WTC11 (cell line): ENCODE results near the gene SEMA6B. TPM values are rescaled to one million over a fixed set of nuclear protein-coding genes. Genes with fewer than 3 reads are reported as not detected.

Source experiments
- ATAC-seq: fragments of 200-7000 bp; cut with Tn5 transposase; 2 replicates; pipeline ENCODE4 v1.10.0; 2021; ENCODE audit warnings: mild to moderate bottlenecking, moderate library complexity
- CTCF ChIA-PET: fragments of 300-600 bp; sonication (Branson Sonifier 250); formaldehyde crosslinking; loops from one replicate; lab custom pipeline; 2021; ENCODE audit warnings: antibody characterized with exemption; lab: Charles Lee
- POLR2A ChIA-PET: fragments of 350-600 bp; sonication (Branson Sonifier 250); formaldehyde crosslinking; loops from one replicate; lab custom pipeline; 2021; ENCODE audit warnings: antibody characterized with exemption; lab: Charles Lee
- DNase-seq: peaks from one replicate; pipeline ENCODE4 v3.0.0; 2021; ENCODE audit warnings: low spot score
- H3K27ac Mint-ChIP-seq: 2 replicates; pipeline ENCODE4 v1.8.0; 2021; ENCODE audit warnings: mixed read lengths
- H3K27me3 Mint-ChIP-seq: 2 replicates; pipeline ENCODE4 v1.8.0; 2021; ENCODE audit warnings: low read depth, mild to moderate bottlenecking, moderate library complexity, mixed read lengths
- H3K36me3 Mint-ChIP-seq: 2 replicates; pipeline ENCODE4 v1.8.0; 2021; ENCODE audit warnings: mixed read lengths
- H3K4me1 Mint-ChIP-seq: 2 replicates; pipeline ENCODE4 v1.8.0; 2022; ENCODE audit warnings: mixed read lengths
- H3K4me3 Mint-ChIP-seq: 2 replicates; pipeline ENCODE4 v1.8.0; 2021; ENCODE audit warnings: mild to moderate bottlenecking, moderate library complexity, mixed read lengths
- H3K9me3 Mint-ChIP-seq: 2 replicates; pipeline ENCODE4 v1.8.0; 2021; ENCODE audit warnings: mixed read lengths
- ATF1 ChIP-seq: sonication (generic); formaldehyde crosslinking; IDR thresholded peaks from 2 replicates; pipeline ENCODE4 v1.8.1; 2023; ENCODE audit warnings: mild to moderate bottlenecking, moderate library complexity, missing genetic modification reagents
- ELF4 ChIP-seq: sonication (generic); formaldehyde crosslinking; IDR thresholded peaks from 2 replicates; pipeline ENCODE4 v1.8.1; 2022; ENCODE audit warnings: low read depth, mild to moderate bottlenecking, moderate library complexity, missing genetic modification reagents
- FOXP1 ChIP-seq: sonication (generic); formaldehyde crosslinking; IDR thresholded peaks from 2 replicates; pipeline ENCODE4 v1.8.0; 2022; ENCODE audit warnings: missing genetic modification reagents, mild to moderate bottlenecking, moderate library complexity, borderline replicate concordance
- GRHL2 ChIP-seq: fragments of 250-450 bp; sonication (Bioruptor Pico); IDR thresholded peaks from 2 replicates; pipeline ENCODE4 v1.8.0; 2022; ENCODE audit warnings: mild to moderate bottlenecking, moderate library complexity; ENCODE audit not compliant: insufficient replicate concordance, severe bottlenecking
- MXD4 ChIP-seq: fragments of 250-450 bp; sonication (Bioruptor Pico); IDR thresholded peaks from 2 replicates; pipeline ENCODE4 v1.8.0; 2021; ENCODE audit warnings: mild to moderate bottlenecking, moderate library complexity, borderline replicate concordance
- NFE2L1 ChIP-seq: sonication (generic); formaldehyde crosslinking; IDR thresholded peaks from 2 replicates; pipeline ENCODE4 v1.8.1; 2023; ENCODE audit warnings: missing genetic modification reagents
- OVOL2 ChIP-seq: fragments of 250-450 bp; sonication (Bioruptor Pico); IDR thresholded peaks from 2 replicates; pipeline ENCODE4 v1.9.0; 2021; ENCODE audit warnings: mild to moderate bottlenecking, borderline replicate concordance
- ZNF121 ChIP-seq: sonication (generic); formaldehyde crosslinking; IDR thresholded peaks from 2 replicates; pipeline ENCODE4 v1.8.0; 2023; ENCODE audit warnings: missing genetic modification reagents
- ZNF232 ChIP-seq: sonication (generic); formaldehyde crosslinking; IDR thresholded peaks from 2 replicates; pipeline ENCODE4 v1.8.0; 2022; ENCODE audit warnings: mild to moderate bottlenecking, missing genetic modification reagents
- ZNF396 ChIP-seq: fragments of 250-450 bp; sonication (Bioruptor Pico); IDR thresholded peaks from 2 replicates; pipeline ENCODE4 v1.8.0; 2021; ENCODE audit warnings: mild to moderate bottlenecking, moderate library complexity, borderline replicate concordance
- ZNF671 ChIP-seq: fragments of 250-450 bp; sonication (Bioruptor Pico); IDR thresholded peaks from 2 replicates; pipeline ENCODE4 v1.8.0; 2021; ENCODE audit warnings: mild to moderate bottlenecking
- total RNA-seq: library from RNA; stranded (reverse); gene quantifications from 3 replicates; pipeline ENCODE4 v1.2.3, GENCODE V29; 2021
- TF ChIP-seq, protein P1 (sequence below): sonication (generic); formaldehyde crosslinking; IDR thresholded peaks from 2 replicates; pipeline ENCODE4 v1.8.1; 2022; ENCODE audit warnings: missing genetic modification reagents, borderline replicate concordance
- TF ChIP-seq, protein P2 (sequence below): sonication (generic); formaldehyde crosslinking; IDR thresholded peaks from 2 replicates; pipeline ENCODE4 v1.8.1; 2023; ENCODE audit warnings: mild to moderate bottlenecking, missing genetic modification reagents
- TF ChIP-seq, protein P3 (sequence below): sonication (generic); formaldehyde crosslinking; IDR thresholded peaks from 2 replicates; pipeline ENCODE4 v1.8.0; 2023; ENCODE audit warnings: missing genetic modification reagents, mild to moderate bottlenecking, borderline replicate concordance
- TF ChIP-seq, protein P4 (sequence below): sonication (generic); formaldehyde crosslinking; conservative IDR thresholded peaks from 2 replicates; pipeline ENCODE4 v1.8.1; 2022; ENCODE audit warnings: mild to moderate bottlenecking, missing genetic modification reagents
- TF ChIP-seq, protein P5 (sequence below): sonication (generic); formaldehyde crosslinking; IDR thresholded peaks from 2 replicates; pipeline ENCODE4 v1.8.0; 2022; ENCODE audit warnings: mild to moderate bottlenecking, missing genetic modification reagents
- TF ChIP-seq, protein P6 (sequence below): sonication (generic); formaldehyde crosslinking; conservative IDR thresholded peaks from 2 replicates; pipeline ENCODE4 v1.8.1; 2023; ENCODE audit warnings: mild to moderate bottlenecking, low read depth, missing genetic modification reagents, moderate library complexity
- TF ChIP-seq, protein P7 (sequence below): fragments of 250-450 bp; sonication (Bioruptor Pico); IDR thresholded peaks from 2 replicates; pipeline ENCODE4 v1.9.0; 2021; ENCODE audit warnings: mild to moderate bottlenecking, borderline replicate concordance
- TF ChIP-seq, protein P8 (sequence below): sonication (generic); formaldehyde crosslinking; IDR thresholded peaks from 2 replicates; pipeline ENCODE4 v1.8.1; 2023; ENCODE audit warnings: mild to moderate bottlenecking, moderate library complexity, missing genetic modification reagents

Gene SEMA6B
- total RNA-seq, 1 experiment from 2014 or later = 45.1 TPM

DNA sequence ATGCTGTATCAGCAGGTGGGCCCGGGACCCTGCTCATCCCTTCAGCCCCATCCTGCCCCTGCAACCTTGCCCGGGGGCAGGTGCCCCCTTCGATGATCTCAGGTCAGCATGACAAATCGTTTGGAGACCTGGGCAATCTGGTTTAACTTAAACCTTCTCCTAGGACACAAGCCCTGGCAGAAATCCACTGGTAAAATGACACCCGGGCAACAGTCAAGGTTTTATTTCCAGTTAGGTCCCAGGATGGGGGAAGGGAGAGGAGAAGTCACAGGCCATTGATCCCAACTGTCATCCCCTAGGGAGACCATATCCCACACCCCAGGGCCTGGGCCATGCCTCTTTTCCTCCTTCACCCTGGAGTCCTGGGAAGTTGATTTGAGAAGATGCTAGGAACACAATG, 22.7 kb downstream of the SEMA6B start:
- H3K27me3 Mint-ChIP-seq = peaks cover 54% of the 10 kb centered on the region
- peaks cover 4% of the 10 kb centered on the region for H3K9me3 Mint-ChIP-seq
- no peak overlapping the region for H3K27ac Mint-ChIP-seq
- ChIA-PET CTCF (interaction anchor here (1.0 to 11.1 kb wide), 4 partner anchors 11 to 100 kb away, joined by 3 to 285 read pairs (median 10); no protein-coding TSS in a partner anchor), POLR2A (no interaction called here)
- ATAC-seq (no peak), DNase-seq (no peak)
- H3K4me3 Mint-ChIP-seq = no peak overlapping the region
- peaks cover 4% of the 10 kb centered on the region; the same call in 1 of the 2 replicates for H3K4me1 Mint-ChIP-seq
- H3K36me3 Mint-ChIP-seq = peaks cover 3% of the 10 kb centered on the region; the same call in 1 of the 2 replicates
- TF ChIP-seq ATF1 (CRISPR knock-in tag) (no peak), ZNF232 (CRISPR knock-in tag) (no peak), ZNF396 (no peak), OVOL2 (CRISPR knock-in tag) (no peak), FOXP1 (CRISPR knock-in tag) (no peak), ZNF121 (CRISPR knock-in tag) (no peak), NFE2L1 (CRISPR knock-in tag) (no peak), ZNF671 (CRISPR knock-in tag) (no peak), MXD4 (CRISPR knock-in tag) (no peak), GRHL2 (no peak), ELF4 (CRISPR knock-in tag) (no peak)
- TF ChIP-seq, protein P1, sequence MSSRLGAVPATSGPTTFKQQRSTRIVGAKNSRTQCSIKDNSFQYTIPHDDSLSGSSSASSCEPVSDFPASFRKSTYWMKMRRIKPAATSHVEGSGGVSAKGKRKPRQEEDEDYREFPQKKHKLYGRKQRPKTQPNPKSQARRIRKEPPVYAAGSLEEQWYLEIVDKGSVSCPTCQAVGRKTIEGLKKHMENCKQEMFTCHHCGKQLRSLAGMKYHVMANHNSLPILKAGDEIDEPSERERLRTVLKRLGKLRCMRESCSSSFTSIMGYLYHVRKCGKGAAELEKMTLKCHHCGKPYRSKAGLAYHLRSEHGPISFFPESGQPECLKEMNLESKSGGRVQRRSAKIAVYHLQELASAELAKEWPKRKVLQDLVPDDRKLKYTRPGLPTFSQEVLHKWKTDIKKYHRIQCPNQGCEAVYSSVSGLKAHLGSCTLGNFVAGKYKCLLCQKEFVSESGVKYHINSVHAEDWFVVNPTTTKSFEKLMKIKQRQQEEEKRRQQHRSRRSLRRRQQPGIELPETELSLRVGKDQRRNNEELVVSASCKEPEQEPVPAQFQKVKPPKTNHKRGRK (CRISPR knock-in tag) = no peak
- TF ChIP-seq, protein P2, sequence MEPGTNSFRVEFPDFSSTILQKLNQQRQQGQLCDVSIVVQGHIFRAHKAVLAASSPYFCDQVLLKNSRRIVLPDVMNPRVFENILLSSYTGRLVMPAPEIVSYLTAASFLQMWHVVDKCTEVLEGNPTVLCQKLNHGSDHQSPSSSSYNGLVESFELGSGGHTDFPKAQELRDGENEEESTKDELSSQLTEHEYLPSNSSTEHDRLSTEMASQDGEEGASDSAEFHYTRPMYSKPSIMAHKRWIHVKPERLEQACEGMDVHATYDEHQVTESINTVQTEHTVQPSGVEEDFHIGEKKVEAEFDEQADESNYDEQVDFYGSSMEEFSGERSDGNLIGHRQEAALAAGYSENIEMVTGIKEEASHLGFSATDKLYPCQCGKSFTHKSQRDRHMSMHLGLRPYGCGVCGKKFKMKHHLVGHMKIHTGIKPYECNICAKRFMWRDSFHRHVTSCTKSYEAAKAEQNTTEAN (CRISPR knock-in tag) = no peak
- TF ChIP-seq, protein P3, sequence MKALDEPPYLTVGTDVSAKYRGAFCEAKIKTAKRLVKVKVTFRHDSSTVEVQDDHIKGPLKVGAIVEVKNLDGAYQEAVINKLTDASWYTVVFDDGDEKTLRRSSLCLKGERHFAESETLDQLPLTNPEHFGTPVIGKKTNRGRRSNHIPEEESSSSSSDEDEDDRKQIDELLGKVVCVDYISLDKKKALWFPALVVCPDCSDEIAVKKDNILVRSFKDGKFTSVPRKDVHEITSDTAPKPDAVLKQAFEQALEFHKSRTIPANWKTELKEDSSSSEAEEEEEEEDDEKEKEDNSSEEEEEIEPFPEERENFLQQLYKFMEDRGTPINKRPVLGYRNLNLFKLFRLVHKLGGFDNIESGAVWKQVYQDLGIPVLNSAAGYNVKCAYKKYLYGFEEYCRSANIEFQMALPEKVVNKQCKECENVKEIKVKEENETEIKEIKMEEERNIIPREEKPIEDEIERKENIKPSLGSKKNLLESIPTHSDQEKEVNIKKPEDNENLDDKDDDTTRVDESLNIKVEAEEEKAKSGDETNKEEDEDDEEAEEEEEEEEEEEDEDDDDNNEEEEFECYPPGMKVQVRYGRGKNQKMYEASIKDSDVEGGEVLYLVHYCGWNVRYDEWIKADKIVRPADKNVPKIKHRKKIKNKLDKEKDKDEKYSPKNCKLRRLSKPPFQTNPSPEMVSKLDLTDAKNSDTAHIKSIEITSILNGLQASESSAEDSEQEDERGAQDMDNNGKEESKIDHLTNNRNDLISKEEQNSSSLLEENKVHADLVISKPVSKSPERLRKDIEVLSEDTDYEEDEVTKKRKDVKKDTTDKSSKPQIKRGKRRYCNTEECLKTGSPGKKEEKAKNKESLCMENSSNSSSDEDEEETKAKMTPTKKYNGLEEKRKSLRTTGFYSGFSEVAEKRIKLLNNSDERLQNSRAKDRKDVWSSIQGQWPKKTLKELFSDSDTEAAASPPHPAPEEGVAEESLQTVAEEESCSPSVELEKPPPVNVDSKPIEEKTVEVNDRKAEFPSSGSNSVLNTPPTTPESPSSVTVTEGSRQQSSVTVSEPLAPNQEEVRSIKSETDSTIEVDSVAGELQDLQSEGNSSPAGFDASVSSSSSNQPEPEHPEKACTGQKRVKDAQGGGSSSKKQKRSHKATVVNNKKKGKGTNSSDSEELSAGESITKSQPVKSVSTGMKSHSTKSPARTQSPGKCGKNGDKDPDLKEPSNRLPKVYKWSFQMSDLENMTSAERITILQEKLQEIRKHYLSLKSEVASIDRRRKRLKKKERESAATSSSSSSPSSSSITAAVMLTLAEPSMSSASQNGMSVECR (CRISPR knock-in tag) = no peak
- TF ChIP-seq, protein P4, sequence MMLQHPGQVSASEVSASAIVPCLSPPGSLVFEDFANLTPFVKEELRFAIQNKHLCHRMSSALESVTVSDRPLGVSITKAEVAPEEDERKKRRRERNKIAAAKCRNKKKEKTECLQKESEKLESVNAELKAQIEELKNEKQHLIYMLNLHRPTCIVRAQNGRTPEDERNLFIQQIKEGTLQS (CRISPR knock-in tag) = no peak
- TF ChIP-seq, protein P5, sequence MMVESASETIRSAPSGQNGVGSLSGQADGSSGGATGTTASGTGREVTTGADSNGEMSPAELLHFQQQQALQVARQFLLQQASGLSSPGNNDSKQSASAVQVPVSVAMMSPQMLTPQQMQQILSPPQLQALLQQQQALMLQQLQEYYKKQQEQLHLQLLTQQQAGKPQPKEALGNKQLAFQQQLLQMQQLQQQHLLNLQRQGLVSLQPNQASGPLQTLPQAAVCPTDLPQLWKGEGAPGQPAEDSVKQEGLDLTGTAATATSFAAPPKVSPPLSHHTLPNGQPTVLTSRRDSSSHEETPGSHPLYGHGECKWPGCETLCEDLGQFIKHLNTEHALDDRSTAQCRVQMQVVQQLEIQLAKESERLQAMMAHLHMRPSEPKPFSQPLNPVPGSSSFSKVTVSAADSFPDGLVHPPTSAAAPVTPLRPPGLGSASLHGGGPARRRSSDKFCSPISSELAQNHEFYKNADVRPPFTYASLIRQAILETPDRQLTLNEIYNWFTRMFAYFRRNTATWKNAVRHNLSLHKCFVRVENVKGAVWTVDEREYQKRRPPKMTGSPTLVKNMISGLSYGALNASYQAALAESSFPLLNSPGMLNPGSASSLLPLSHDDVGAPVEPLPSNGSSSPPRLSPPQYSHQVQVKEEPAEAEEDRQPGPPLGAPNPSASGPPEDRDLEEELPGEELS (CRISPR knock-in tag) = no peak
- TF ChIP-seq, protein P6, sequence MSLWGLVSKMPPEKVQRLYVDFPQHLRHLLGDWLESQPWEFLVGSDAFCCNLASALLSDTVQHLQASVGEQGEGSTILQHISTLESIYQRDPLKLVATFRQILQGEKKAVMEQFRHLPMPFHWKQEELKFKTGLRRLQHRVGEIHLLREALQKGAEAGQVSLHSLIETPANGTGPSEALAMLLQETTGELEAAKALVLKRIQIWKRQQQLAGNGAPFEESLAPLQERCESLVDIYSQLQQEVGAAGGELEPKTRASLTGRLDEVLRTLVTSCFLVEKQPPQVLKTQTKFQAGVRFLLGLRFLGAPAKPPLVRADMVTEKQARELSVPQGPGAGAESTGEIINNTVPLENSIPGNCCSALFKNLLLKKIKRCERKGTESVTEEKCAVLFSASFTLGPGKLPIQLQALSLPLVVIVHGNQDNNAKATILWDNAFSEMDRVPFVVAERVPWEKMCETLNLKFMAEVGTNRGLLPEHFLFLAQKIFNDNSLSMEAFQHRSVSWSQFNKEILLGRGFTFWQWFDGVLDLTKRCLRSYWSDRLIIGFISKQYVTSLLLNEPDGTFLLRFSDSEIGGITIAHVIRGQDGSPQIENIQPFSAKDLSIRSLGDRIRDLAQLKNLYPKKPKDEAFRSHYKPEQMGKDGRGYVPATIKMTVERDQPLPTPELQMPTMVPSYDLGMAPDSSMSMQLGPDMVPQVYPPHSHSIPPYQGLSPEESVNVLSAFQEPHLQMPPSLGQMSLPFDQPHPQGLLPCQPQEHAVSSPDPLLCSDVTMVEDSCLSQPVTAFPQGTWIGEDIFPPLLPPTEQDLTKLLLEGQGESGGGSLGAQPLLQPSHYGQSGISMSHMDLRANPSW = no peak
- TF ChIP-seq, protein P7, sequence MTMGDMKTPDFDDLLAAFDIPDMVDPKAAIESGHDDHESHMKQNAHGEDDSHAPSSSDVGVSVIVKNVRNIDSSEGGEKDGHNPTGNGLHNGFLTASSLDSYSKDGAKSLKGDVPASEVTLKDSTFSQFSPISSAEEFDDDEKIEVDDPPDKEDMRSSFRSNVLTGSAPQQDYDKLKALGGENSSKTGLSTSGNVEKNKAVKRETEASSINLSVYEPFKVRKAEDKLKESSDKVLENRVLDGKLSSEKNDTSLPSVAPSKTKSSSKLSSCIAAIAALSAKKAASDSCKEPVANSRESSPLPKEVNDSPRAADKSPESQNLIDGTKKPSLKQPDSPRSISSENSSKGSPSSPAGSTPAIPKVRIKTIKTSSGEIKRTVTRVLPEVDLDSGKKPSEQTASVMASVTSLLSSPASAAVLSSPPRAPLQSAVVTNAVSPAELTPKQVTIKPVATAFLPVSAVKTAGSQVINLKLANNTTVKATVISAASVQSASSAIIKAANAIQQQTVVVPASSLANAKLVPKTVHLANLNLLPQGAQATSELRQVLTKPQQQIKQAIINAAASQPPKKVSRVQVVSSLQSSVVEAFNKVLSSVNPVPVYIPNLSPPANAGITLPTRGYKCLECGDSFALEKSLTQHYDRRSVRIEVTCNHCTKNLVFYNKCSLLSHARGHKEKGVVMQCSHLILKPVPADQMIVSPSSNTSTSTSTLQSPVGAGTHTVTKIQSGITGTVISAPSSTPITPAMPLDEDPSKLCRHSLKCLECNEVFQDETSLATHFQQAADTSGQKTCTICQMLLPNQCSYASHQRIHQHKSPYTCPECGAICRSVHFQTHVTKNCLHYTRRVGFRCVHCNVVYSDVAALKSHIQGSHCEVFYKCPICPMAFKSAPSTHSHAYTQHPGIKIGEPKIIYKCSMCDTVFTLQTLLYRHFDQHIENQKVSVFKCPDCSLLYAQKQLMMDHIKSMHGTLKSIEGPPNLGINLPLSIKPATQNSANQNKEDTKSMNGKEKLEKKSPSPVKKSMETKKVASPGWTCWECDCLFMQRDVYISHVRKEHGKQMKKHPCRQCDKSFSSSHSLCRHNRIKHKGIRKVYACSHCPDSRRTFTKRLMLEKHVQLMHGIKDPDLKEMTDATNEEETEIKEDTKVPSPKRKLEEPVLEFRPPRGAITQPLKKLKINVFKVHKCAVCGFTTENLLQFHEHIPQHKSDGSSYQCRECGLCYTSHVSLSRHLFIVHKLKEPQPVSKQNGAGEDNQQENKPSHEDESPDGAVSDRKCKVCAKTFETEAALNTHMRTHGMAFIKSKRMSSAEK (CRISPR knock-in tag) = no peak
- TF ChIP-seq, protein P8, sequence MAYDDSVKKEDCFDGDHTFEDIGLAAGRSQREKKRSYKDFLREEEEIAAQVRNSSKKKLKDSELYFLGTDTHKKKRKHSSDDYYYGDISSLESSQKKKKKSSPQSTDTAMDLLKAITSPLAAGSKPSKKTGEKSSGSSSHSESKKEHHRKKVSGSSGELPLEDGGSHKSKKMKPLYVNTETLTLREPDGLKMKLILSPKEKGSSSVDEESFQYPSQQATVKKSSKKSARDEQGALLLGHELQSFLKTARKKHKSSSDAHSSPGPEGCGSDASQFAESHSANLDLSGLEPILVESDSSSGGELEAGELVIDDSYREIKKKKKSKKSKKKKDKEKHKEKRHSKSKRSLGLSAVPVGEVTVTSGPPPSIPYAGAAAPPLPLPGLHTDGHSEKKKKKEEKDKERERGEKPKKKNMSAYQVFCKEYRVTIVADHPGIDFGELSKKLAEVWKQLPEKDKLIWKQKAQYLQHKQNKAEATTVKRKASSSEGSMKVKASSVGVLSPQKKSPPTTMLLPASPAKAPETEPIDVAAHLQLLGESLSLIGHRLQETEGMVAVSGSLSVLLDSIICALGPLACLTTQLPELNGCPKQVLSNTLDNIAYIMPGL (CRISPR knock-in tag) = no peak
